Activated CD8-positive, alpha-beta T cell treated with anti-CD3 and anti-CD28 coated beads for 36 hours (primary cell): ENCODE results near the gene CREBRF. TPM values are rescaled to one million over a fixed set of nuclear protein-coding genes. Genes with fewer than 3 reads are reported as not detected.
"Not testable (repeated sequence)": the region's sequence is repeated elsewhere in the genome, so short reads cannot be mapped to it uniquely, and the experiment has no call there.

Experiments used
- ATAC-seq: fragments of 200-7000 bp; cut with Tn5 transposase; one replicate; pipeline ENCODE4 v1.10.0; 2021; ENCODE audit warnings: mild to moderate bottlenecking, moderate library complexity
- CTCF ChIA-PET: fragments of 350-600 bp; sonication (Branson Sonifier 250); formaldehyde crosslinking; loops from one replicate; lab custom pipeline; 2021; ENCODE audit warnings: antibody characterized with exemption; lab: Charles Lee
- POLR2A ChIA-PET: fragments of 350-600 bp; sonication (Branson Sonifier 250); formaldehyde crosslinking; loops from one replicate; lab custom pipeline; 2021; ENCODE audit warnings: antibody characterized with exemption; lab: Charles Lee
- DNase-seq: peaks from one replicate; pipeline ENCODE4 v3.0.0-alpha.2; 2020
- H3K27ac Mint-ChIP-seq: one replicate; pipeline ENCODE4 v1.8.0; 2021; ENCODE audit warnings: mild to moderate bottlenecking, mixed read lengths
- H3K27me3 Mint-ChIP-seq: one replicate; pipeline ENCODE4 v1.8.0; 2021; ENCODE audit warnings: mixed read lengths
- H3K36me3 Mint-ChIP-seq: one replicate; pipeline ENCODE4 v1.8.0; 2021; ENCODE audit warnings: low read depth, mixed read lengths
- H3K4me1 Mint-ChIP-seq: one replicate; pipeline ENCODE4 v1.8.0; 2021; ENCODE audit warnings: low read depth, mixed read lengths
- H3K4me3 Mint-ChIP-seq: one replicate; pipeline ENCODE4 v1.8.0; 2021; ENCODE audit warnings: mild to moderate bottlenecking, moderate library complexity, mixed read lengths
- H3K9me3 Mint-ChIP-seq: one replicate; pipeline ENCODE4 v1.8.0; 2021; ENCODE audit warnings: mixed read lengths
- CTCF ChIP-seq: fragments of 200-600 bp; IDR thresholded peaks from one replicate; pipeline ENCODE4 v1.8.0; 2022; ENCODE audit warnings: antibody characterized with exemption, mild to moderate bottlenecking
- intact Hi-C: fragments of 100-400 bp; cut with micrococcal nuclease; formaldehyde crosslinking; loops from one replicate; pipeline ENCODE4 v1.10.0; 2022
- total RNA-seq, 2 experiments: library from RNA; stranded (reverse); gene quantifications; one replicate each; pipeline ENCODE4 v1.2.3, GENCODE V29; 2021

CREBRF gene
- total RNA-seq, 2 experiments from 2014 or later, result 9.3 to 10.2 TPM

- H3K4me3 Mint-ChIP-seq, result no peak overlapping the region
- no peak for TF ChIP-seq CTCF
- H3K9me3 Mint-ChIP-seq, result no peaks in the 10 kb centered on the region
- CTCF ChIA-PET, result no interaction called here
- no peak for DNase-seq
- H3K27ac Mint-ChIP-seq, result peak overlapping the region; percentile 72
- peaks cover 5% of the 10 kb centered on the region for H3K36me3 Mint-ChIP-seq
- intact Hi-C loops, result no loop called here
- H3K27me3 Mint-ChIP-seq, result no peaks in the 10 kb centered on the region
- no peak for ATAC-seq
- H3K4me1 Mint-ChIP-seq, result peaks cover 23% of the 10 kb centered on the region
- POLR2A ChIA-PET, result no interaction called here
Measured at GRCh38 chr5:173108914-173109313, 52.8 kb downstream of the CREBRF start.

GRCh38 chr5:173114536-173114935 lies 58.4 kb downstream of the CREBRF start:
- intact Hi-C loops, result no loop called here
- POLR2A ChIA-PET, result interaction anchor here (0.9 kb wide), 1 partner anchor 26 kb away, joined by 3 read pairs; no protein-coding TSS in a partner anchor
- ATAC-seq (no peak), DNase-seq (no peak)
- H3K4me3 Mint-ChIP-seq, result no peak overlapping the region
- H3K4me1 Mint-ChIP-seq, result peaks cover 11% of the 10 kb centered on the region
- no peaks in the 10 kb centered on the region for H3K27me3 Mint-ChIP-seq
- CTCF ChIA-PET, result no interaction called here
- H3K27ac Mint-ChIP-seq, result no peak overlapping the region
- peaks cover 2% of the 10 kb centered on the region for H3K9me3 Mint-ChIP-seq
- TF ChIP-seq CTCF, result no peak
- peaks cover 14% of the 10 kb centered on the region for H3K36me3 Mint-ChIP-seq

GRCh38 chr5:173119719-173120118 lies 63.6 kb downstream of the CREBRF start:
- Mint-ChIP-seq H3K4me3 (no peak overlapping the region), H3K9me3 (peaks cover 3% of the 10 kb centered on the region), H3K36me3 (peaks cover 26% of the 10 kb centered on the region), H3K27me3 (no peaks in the 10 kb centered on the region), H3K27ac (no peak overlapping the region), H3K4me1 (no peaks in the 10 kb centered on the region)
- ChIA-PET CTCF (no interaction called here), POLR2A (no interaction called here)
- ATAC-seq (no peak), DNase-seq (no peak)
- intact Hi-C loops, result no loop called here
- TF ChIP-seq CTCF, result no peak

GRCh38 chr5:173123416-173123815 lies 67.3 kb downstream of the CREBRF start:
- no peaks in the 10 kb centered on the region for H3K4me1 Mint-ChIP-seq
- no peak overlapping the region for H3K4me3 Mint-ChIP-seq
- H3K9me3 Mint-ChIP-seq, result peaks cover 3% of the 10 kb centered on the region
- TF ChIP-seq CTCF, result no peak
- intact Hi-C loops, result no loop called here
- CTCF ChIA-PET, result interaction anchor here (2.1 kb wide), 1 partner anchor 12 kb away, joined by 8 read pairs; no protein-coding TSS in a partner anchor
- POLR2A ChIA-PET, result no interaction called here
- peaks cover 29% of the 10 kb centered on the region for H3K36me3 Mint-ChIP-seq
- H3K27me3 Mint-ChIP-seq, result no peaks in the 10 kb centered on the region
- ATAC-seq (no peak), DNase-seq (no peak)
- no peak overlapping the region for H3K27ac Mint-ChIP-seq

GRCh38 chr5:173132166-173132565 lies 76.0 kb downstream of the CREBRF start:
- intact Hi-C loops, POLR2A ChIA-PET, ATAC-seq, DNase-seq, H3K27ac Mint-ChIP-seq, H3K4me3 Mint-ChIP-seq, H3K4me1 Mint-ChIP-seq, H3K27me3 Mint-ChIP-seq, H3K9me3 Mint-ChIP-seq, H3K36me3 Mint-ChIP-seq: not testable (repeated sequence)
- CTCF ChIA-PET, result interaction anchor here (1.0 to 2.5 kb wide), 2 partner anchors 8 to 148 kb away, joined by 3 to 8 read pairs; no protein-coding TSS in a partner anchor
